HG02588 (cell line): ENCODE results near the gene SYNDIG1L.
"Not testable (repeated sequence)": the region's sequence is repeated elsewhere in the genome, so short reads cannot be mapped to it uniquely, and the experiment has no call there.

ENCODE experiments used
- ATAC-seq: cut with Tn5 transposase; IDR thresholded peaks from one replicate; pipeline ENCODE4 v1.9.1; 2021; ENCODE audit warnings: mild to moderate bottlenecking, moderate library complexity; ENCODE audit not compliant: unreplicated experiment

Gene SYNDIG1L

GRCh38 chr14:74426202-74426582 is at the start of gene SYNDIG1L:
Gene SYNDIG1L, minus strand, starts transcription at chr14:74426210. Its CDS starts 16,466 bp downstream, at chr14:74409744.
- no peak for ATAC-seq

GRCh38 chr14:74475678-74476077 is 49.7 kb upstream of the SYNDIG1L start:
- ATAC-seq: no peak

- no peak for ATAC-seq
Measured at GRCh38 chr14:74474376-74474775, 48.4 kb upstream of the SYNDIG1L start.

- ATAC-seq: no peak
Measured at GRCh38 chr14:74472601-74473000, 46.6 kb upstream of the SYNDIG1L start.

GRCh38 chr14:74469548-74470518 is 43.8 kb upstream of the SYNDIG1L start:
- ATAC-seq: no peak

GRCh38 chr14:74468513-74468912 is 42.5 kb upstream of the SYNDIG1L start:
- no peak for ATAC-seq

GRCh38 chr14:74465335-74465734 is 39.3 kb upstream of the SYNDIG1L start:
- ATAC-seq: no peak

- no peak for ATAC-seq
Measured at GRCh38 chr14:74464785-74465184, 38.8 kb upstream of the SYNDIG1L start.

- no peak for ATAC-seq
Measured at GRCh38 chr14:74463697-74464096, 37.7 kb upstream of the SYNDIG1L start.

- ATAC-seq: no peak
Measured at GRCh38 chr14:74462993-74463392, 37.0 kb upstream of the SYNDIG1L start.

GRCh38 chr14:74459976-74460375 is 34.0 kb upstream of the SYNDIG1L start:
- no peak for ATAC-seq

GRCh38 chr14:74459289-74459946 is 33.4 kb upstream of the SYNDIG1L start:
- ATAC-seq: no peak

GRCh38 chr14:74457565-74457895 is 31.5 kb upstream of the SYNDIG1L start:
- ATAC-seq: no peak

GRCh38 chr14:74456684-74457564 is 30.9 kb upstream of the SYNDIG1L start:
- ATAC-seq: no peak

GRCh38 chr14:74454397-74454796 is 28.4 kb upstream of the SYNDIG1L start:
- ATAC-seq: not testable (repeated sequence)

- no peak for ATAC-seq
Measured at GRCh38 chr14:74444866-74445265, 18.9 kb upstream of the SYNDIG1L start.

- ATAC-seq: no peak
Measured at GRCh38 chr14:74442757-74443156, 16.7 kb upstream of the SYNDIG1L start.

GRCh38 chr14:74441113-74441512 is 15.1 kb upstream of the SYNDIG1L start:
- no peak for ATAC-seq

- ATAC-seq: no peak
Measured at GRCh38 chr14:74438351-74438915, 12.4 kb upstream of the SYNDIG1L start.

- ATAC-seq: no peak
Measured at GRCh38 chr14:74437496-74438053, 11.6 kb upstream of the SYNDIG1L start.
